ENCODE data around the gene TSHZ2.

GRCh38 chr20:52939141-52939540 is 33.0 kb upstream of the TSHZ2 start:
- TF ChIP-seq YY1 (IDR thresholded peaks at IDR 0.05; ENCODE audit: insufficient read depth, insufficient read length) = no peak
- TF ChIP-seq ZNF274 (IDR thresholded peaks at IDR 0.05; ENCODE audit: low read depth, low read length) = no peak

Measured in NT2/D1 (cell line).